NCI-H226 (cell line): ENCODE data around the gene ETV6.
"Not testable (repeated sequence)": the region's sequence is repeated elsewhere in the genome, so short reads cannot be mapped to it uniquely, and the experiment has no call there.

Experiments used
- DNase-seq: peaks from one replicate; pipeline ENCODE4 v3.0.0-alpha.2; 2015

ETV6 gene

GRCh38 chr12:11649413-11650285 is at the start of gene ETV6:
TSS of gene ETV6 (plus strand) at chr12:11649674. CDS start at chr12:11650128, 454 bp downstream.
- DNase-seq, result peak; percentile 77

- DNase-seq, result no peak
These were observed 49.3 kb upstream of the ETV6 start for GRCh38 chr12:11600199-11600598.

DNA sequence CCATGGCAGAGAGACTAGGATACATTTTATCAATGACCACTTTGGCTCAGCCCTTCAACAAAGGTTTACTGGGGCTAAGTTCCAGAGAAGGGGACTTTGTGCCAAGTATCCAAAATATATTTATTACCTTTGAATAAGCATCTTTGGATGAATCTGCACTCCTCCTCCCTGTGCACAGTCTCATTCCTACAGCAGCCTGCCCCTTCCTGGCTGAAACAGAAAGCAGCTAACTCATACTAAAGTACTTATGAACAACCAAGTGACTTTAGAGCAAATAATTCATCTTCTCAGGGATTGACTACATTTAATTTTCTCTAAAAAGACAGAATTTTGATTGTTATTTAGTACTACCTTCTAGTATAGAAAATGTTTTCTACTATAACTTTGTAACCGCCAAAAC is 47.8 kb upstream of the ETV6 start:
- DNase-seq, result no peak

- no peak for DNase-seq
These were observed 42.0 kb upstream of the ETV6 start for GRCh38 chr12:11607313-11608081.

- no peak for DNase-seq
These were observed 40.4 kb upstream of the ETV6 start for GRCh38 chr12:11609045-11609444.

- DNase-seq, result no peak
These were observed 34.0 kb upstream of the ETV6 start for GRCh38 chr12:11615481-11615880.

DNA sequence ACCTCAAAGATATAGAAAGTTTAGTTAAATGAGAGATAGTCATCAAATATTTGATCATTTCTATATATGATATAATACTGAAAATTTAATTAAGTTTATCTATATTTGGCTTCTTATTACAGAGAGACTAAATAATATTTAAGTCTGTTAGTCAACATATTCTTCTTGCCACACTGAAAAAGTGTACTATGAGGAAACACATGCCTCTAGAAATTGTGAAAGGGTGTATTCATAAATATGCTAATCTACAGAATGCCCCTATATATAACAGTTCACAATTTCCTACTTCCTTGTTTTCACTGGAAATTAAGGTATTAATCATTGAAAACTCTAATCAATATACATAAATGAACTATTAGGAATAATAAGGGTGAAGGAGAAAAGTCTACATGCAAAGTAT is 31.4 kb upstream of the ETV6 start:
- no peak for DNase-seq

GRCh38 chr12:11621797-11622423 is 27.6 kb upstream of the ETV6 start:
- DNase-seq, result no peak

GRCh38 chr12:11622876-11623281 is 26.6 kb upstream of the ETV6 start:
- no peak for DNase-seq

DNA sequence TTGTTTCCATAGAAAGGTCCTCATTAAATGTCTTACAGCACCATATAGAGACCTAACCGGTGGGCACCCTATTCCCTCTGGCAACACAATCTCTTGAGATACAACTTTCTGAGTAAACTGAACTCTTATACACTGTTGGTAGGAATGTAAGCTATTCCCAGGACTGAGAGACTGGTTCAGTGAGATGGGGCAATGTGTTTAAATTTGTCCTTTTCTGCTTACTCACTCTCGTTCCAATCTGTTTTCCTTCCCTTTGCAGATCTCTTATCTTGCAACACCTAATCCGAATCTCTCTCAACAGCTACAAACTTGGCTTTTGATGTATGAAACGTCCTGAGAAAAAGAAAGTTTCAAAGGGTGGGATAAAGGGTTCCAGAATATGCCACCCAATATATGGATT is 26.1 kb upstream of the ETV6 start:
- DNase-seq, result no peak

DNA sequence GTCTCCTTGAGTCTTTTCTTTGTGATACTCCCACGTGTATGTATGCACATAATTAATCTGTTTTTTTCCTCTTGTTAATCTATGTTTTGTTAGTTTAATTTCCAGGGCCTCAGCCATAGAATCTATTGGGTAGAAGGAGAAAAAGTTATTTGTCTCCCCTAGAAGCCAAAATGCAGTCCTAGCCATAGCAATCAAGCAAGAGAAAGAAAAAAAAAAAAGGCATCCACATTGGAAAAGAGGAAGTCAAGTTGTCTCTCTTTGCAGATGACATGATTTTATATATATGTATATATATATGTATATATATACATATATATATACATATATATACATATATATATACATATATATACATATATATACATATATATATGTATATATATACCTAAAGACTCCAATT is 25.4 kb upstream of the ETV6 start:
- no peak for DNase-seq

DNA sequence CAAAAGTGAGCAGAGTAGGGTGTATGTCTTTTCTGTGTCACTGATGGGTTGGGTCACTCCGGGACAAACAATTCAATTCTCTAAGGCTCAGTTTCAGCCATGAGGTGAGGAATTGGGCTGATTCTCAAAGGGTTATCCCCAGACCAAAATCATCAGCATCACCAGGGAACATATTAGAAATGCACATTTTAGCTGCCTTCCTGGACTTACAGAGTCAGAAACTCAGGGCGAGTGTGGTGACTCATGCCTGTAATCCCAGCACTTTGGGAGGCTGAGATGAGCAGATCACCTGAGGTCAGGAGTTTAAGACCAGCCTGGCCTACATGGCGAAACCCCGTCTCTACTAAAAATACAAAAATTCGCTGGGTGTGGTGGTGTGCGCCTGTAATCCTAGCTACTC is 21.8 kb upstream of the ETV6 start:
- not testable (repeated sequence) for DNase-seq

DNA sequence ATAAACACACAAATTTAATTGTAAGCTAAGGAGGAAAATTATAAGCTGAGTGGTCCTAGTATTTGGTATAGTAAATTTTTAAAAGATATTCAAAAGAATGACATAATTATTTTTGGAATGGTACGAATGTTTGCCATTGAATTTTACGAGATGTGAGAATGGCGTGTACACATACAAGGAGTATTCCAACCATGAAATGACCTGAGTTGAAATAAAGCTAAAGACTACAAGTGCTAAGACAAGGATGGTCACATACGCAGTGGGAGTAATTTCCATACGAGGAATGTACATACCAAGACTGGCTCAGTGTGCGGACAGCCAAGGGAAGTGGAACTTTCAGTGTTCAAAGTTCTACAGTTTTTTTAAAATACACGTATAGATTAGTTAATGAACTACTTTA is 21.1 kb upstream of the ETV6 start:
- DNase-seq, result no peak

GRCh38 chr12:11630046-11630706 is 19.3 kb upstream of the ETV6 start:
- no peak for DNase-seq

DNA sequence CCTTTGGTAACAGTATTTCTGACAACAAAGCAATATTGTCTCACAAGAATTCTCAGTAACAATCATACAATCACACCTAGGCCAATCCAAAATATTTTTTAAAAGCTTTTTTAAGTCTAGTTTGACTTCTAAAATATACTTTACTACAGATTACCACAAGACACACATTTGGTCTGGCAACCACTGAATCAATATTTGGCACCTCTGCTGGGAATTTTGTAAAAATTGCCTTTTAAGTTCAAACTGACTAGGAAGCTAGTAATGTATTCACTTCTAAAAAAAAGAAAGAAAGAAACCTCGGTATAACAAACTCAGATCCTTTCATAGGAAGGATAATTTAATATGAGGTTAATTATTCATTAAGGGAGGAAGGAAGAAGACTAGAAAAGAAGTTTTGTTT is 18.2 kb upstream of the ETV6 start:
- DNase-seq, result no peak

DNA sequence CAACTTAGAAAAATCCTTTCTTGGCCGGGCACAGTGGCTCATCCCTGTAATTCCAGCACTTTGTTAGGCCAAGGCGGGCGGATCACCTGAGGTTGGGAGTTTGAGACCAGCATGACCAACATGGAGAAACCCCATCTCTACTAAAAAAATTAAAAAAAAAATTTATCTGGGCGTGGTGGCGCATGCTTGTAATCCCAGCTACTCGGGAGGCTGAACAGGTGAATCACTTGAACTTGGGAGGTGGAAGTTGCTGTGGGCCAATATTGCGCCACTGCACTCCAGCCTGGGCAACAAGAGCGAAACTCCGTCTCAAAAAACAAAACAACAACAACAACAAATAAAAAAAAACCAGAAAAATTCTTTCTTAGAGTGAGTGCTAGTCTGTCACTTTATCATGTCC is 17.6 kb upstream of the ETV6 start:
- DNase-seq, result not testable (repeated sequence)

DNA sequence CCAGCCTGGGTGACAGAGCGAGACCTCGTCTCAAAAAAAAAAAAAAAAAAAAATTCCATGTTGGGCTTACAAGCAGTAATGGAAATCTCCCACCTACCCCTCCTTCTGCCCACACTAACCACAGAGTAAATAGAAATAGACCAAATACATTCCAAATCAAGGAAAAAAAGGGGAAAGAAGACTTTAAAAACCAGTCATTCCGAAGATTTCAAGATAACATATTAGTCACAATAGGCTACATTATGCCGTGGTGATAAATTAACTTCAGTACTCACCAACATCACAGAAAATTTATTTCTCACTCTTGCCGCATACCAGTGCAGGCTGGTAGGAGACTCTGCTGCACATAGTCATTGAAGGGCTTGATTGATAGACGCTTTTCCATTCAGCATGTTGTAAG is 15.5 kb upstream of the ETV6 start:
- DNase-seq, result no peak

- no peak for DNase-seq
These were observed 14.1 kb upstream of the ETV6 start for GRCh38 chr12:11635341-11635740.

DNA sequence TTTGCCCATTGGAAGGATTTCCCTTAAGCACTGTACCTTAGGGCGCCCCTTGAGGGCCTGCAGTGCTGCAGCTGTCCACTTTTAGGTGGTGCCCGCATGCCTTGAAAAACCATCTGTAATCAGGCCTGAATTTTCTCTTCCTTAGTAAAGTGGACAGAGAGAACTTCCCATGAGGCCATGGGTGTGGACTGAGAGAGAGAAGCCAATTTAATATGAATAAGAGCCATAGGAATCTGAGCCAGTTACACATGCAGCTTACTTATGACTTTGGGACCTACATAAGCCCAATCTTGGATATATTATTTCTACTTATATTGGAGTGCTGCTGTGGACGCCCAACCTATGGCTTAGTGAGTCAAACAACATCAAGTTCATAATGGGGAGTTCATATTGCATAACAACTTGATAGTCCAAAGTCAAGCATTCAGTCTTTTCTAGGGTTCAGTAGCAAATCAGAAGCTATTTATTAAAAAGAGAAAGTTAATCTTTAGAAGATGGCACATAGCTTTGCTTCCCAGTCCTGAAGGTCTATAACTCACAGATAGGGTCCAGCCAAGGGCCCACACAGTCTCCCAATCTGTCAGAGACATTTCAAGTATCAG is 11.1 kb upstream of the ETV6 start:
- DNase-seq, result no peak

- no peak for DNase-seq
These were observed 10.0 kb upstream of the ETV6 start for GRCh38 chr12:11639454-11639853.

GRCh38 chr12:11641522-11641921 is 8.0 kb upstream of the ETV6 start:
- no peak for DNase-seq

DNA sequence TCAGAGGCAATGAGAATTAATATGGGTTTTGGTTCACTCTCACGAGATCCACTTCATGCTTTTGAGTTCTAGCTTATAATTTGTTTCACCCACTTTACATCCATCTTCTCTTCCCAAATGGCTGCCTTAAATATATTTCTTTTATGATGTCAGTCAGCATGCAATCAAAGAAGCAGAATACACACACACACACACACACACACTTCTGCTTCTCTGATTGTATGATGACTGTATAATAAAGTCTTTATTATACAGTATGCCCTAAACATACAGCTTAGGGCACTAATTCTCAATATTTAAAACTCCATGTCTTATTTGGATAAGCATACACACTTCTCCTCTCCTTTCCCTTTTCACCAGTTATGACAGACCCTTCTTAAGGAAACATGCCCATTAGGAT is 6.7 kb upstream of the ETV6 start:
- DNase-seq, result no peak

DNA sequence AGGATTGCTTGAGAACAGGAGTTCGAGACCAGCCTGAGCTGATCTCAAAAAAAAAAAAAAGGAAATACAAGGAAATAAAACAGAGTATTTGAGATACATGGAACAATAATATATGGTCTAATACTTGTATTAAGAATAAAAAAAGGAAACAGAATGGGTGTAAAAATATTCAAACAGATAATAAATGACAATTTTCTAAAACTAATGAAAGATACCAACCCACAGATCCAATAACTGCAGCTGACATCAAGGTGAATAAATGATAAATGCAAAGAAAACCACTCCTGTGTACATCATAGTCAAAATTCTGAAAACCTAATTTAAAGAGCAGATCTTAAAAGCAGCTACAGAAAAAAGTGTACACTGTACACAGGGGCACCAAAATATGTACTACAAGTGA is 4.1 kb upstream of the ETV6 start:
- no peak for DNase-seq
